NCI-H774 (cell line): ENCODE measurements around the gene CUTC.

Source experiments
- DNase-seq: peaks from one replicate; lab custom pipeline; 2025; lab: John Stamatoyannopoulos, UW

CUTC gene

GRCh38 chr10:99784016-99784726, 52.1 kb downstream of the CUTC start:
- no peak for DNase-seq

GRCh38 chr10:99784727-99785441, 52.9 kb downstream of the CUTC start:
- DNase-seq, result no peak

- no peak for DNase-seq
Observed at GRCh38 chr10:99785646-99786045, 53.6 kb downstream of the CUTC start.

GRCh38 chr10:99787311-99787710, 55.3 kb downstream of the CUTC start:
- DNase-seq, result no peak

GRCh38 chr10:99787782-99788445, 55.9 kb downstream of the CUTC start:
- no peak for DNase-seq

- no peak for DNase-seq
Observed at GRCh38 chr10:99788598-99789256, 56.7 kb downstream of the CUTC start.

- DNase-seq, result no peak
Observed at GRCh38 chr10:99791831-99792230, 59.8 kb downstream of the CUTC start.

GRCh38 chr10:99793819-99794218, 61.8 kb downstream of the CUTC start:
- DNase-seq, result no peak

GRCh38 chr10:99796928-99797327, 64.9 kb downstream of the CUTC start:
- no peak for DNase-seq

- DNase-seq, result no peak
Observed at GRCh38 chr10:99798031-99798430, 66.0 kb downstream of the CUTC start.

- DNase-seq, result no peak
Observed at GRCh38 chr10:99798920-99799319, 66.9 kb downstream of the CUTC start.

- DNase-seq, result no peak
Observed at GRCh38 chr10:99799613-99800012, 67.6 kb downstream of the CUTC start.

- DNase-seq, result no peak
Observed at GRCh38 chr10:99804471-99804870, 72.4 kb downstream of the CUTC start.

- no peak for DNase-seq
Observed at GRCh38 chr10:99805190-99805589, 73.2 kb downstream of the CUTC start.
